Vagina (tissue), 2 donors: ENCODE data around the gene CNNM2. TPM values are rescaled to one million over a fixed set of nuclear protein-coding genes. Genes with fewer than 3 reads are reported as not detected.

ENCODE experiments used
- DNase-seq, 2 donors: peaks; one replicate each; pipeline ENCODE4 v3.0.0-alpha.2; 2017; ENCODE audit errors: extremely low spot score in 2 of 2
- H3K27ac ChIP-seq: fragments of 200-600 bp; sonication (generic); one replicate; pipeline ENCODE4 v1.5.1; 2019
- H3K27me3 ChIP-seq: fragments of 200-600 bp; sonication (generic); one replicate; pipeline ENCODE4 v1.5.1; 2019
- H3K36me3 ChIP-seq, 2 donors: fragments of 200-600 bp; sonication (generic); one replicate each; pipeline ENCODE4 v1.5.1; 2017 to 2019
- H3K4me1 ChIP-seq: fragments of 200-600 bp; sonication (generic); one replicate; pipeline ENCODE4 v1.5.1; 2019
- H3K4me3 ChIP-seq, 2 donors: fragments of 200-600 bp; sonication (generic); 1 replicate in 1 of 2; 2 replicates in 1 of 2; pipeline ENCODE4 v1.5.1; 2016 to 2019
- H3K9me3 ChIP-seq: fragments of 200-600 bp; sonication (generic); one replicate; pipeline ENCODE4 v1.5.1; 2019
- POLR2A ChIP-seq, 2 donors: fragments of 450-650 bp; IDR thresholded peaks; one replicate each; pipeline ENCODE4 v1.6.1; 2017; ENCODE audit warnings: antibody characterized with exemption in 2 of 2, mild to moderate bottlenecking in 2 of 2, moderate library complexity in 2 of 2
- POLR2AphosphoS5 ChIP-seq, 2 donors: sonication (generic); formaldehyde crosslinking; IDR thresholded peaks; one replicate each; pipeline ENCODE4 v1.9.0; 2017; ENCODE audit warnings: antibody characterized with exemption in 2 of 2, mild to moderate bottlenecking in 2 of 2, low read depth in 1 of 2; ENCODE audit not compliant: insufficient read depth in 1 of 2
- intact Hi-C: fragments of 100-400 bp; cut with DNase I; formaldehyde crosslinking; loops from one replicate; pipeline ENCODE4 v1.15.1; 2023
- total RNA-seq: library from RNA; depleted of rRNA; stranded (reverse); fragments of >200 nt; gene quantifications from one replicate; pipeline ENCODE4 v1.2.3, GENCODE V29; 2016
- TF ChIP-seq, protein P1 (sequence below), 3 experiments: fragments of 450-650 bp in 2 of 3; fragments of 200-600 bp in 1 of 3; sonication (generic) in 1 of 3; IDR thresholded peaks; one replicate each; pipeline ENCODE4 v1.5.1; 2017 to 2019; ENCODE audit warnings: antibody characterized with exemption in 3 of 3, mild to moderate bottlenecking in 2 of 3, moderate library complexity in 2 of 3

The CNNM2 gene
- total RNA-seq, 1 donor from 2014 or later = 9.6 TPM

DNA sequence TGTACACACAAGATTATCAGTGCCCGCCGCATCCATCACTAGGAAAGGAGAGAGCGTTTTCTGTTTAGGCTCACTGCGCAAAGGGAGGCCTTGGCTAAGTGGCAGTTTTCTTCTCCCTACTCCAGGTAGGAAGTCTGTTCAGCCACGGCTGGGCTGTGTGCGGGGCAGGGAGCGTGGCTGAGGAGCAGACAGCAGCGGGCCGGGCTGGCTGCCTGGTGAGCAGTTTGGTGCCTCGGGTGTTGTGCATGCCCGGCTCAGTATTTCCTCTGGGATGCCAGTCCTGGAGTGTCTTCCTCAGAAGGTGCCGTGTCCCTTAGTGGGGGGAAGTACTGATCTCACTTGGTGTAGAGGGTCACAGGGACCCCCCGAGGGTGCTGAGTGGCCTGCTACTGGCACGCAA lies 160.6 kb downstream of the CNNM2 start:
- H3K27ac ChIP-seq = no peak overlapping the region
- H3K4me3 ChIP-seq = no peak overlapping the region
- TF ChIP-seq POLR2AphosphoS5 (IDR thresholded peaks at IDR 0.05; ENCODE audit: insufficient read depth in 1 of 2, low read depth in 1 of 2) (no peak), POLR2A (IDR thresholded peaks at IDR 0.05) (no peak)
- TF ChIP-seq, protein P1, sequence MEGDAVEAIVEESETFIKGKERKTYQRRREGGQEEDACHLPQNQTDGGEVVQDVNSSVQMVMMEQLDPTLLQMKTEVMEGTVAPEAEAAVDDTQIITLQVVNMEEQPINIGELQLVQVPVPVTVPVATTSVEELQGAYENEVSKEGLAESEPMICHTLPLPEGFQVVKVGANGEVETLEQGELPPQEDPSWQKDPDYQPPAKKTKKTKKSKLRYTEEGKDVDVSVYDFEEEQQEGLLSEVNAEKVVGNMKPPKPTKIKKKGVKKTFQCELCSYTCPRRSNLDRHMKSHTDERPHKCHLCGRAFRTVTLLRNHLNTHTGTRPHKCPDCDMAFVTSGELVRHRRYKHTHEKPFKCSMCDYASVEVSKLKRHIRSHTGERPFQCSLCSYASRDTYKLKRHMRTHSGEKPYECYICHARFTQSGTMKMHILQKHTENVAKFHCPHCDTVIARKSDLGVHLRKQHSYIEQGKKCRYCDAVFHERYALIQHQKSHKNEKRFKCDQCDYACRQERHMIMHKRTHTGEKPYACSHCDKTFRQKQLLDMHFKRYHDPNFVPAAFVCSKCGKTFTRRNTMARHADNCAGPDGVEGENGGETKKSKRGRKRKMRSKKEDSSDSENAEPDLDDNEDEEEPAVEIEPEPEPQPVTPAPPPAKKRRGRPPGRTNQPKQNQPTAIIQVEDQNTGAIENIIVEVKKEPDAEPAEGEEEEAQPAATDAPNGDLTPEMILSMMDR (IDR thresholded peaks at IDR 0.05) = no peak
- no peaks in the 10 kb centered on the region for H3K27me3 ChIP-seq
- intact Hi-C loops = no loop called here
- no peaks in the 10 kb centered on the region for H3K4me1 ChIP-seq
- no peak for DNase-seq
- peaks cover 0 to 21% of the 10 kb centered on the region in 2 donors for H3K36me3 ChIP-seq
- no peaks in the 10 kb centered on the region for H3K9me3 ChIP-seq

DNA sequence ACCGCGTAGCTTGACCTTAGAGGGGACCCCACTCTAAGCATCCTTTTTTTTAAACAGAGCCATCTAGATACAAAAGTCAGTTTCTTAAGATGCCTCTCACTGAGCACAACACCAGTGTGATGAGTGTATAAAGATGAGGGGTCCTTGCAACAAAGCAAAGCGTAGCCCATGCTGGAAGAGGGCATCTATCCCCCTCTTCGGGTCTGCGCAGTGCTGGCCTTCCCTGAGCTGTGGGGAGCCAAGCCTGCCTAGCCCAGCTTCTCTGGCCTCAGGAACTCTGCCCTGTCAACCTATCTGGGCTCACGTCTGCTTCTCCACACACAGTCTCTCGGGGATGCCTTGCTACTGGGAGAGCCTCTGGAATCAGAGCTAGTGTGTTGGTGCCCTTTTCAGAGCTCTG lies 161.0 kb downstream of the CNNM2 start:
- Histone ChIP-seq H3K9me3 (no peaks in the 10 kb centered on the region), H3K36me3 (peaks cover 0 to 21% of the 10 kb centered on the region in 2 donors), H3K4me1 (no peaks in the 10 kb centered on the region), H3K4me3 (no peak overlapping the region), H3K27me3 (no peaks in the 10 kb centered on the region), H3K27ac (no peak overlapping the region)
- no peak for TF ChIP-seq POLR2A (IDR thresholded peaks at IDR 0.05)
- DNase-seq = no peak
- intact Hi-C loops = no loop called here

DNA sequence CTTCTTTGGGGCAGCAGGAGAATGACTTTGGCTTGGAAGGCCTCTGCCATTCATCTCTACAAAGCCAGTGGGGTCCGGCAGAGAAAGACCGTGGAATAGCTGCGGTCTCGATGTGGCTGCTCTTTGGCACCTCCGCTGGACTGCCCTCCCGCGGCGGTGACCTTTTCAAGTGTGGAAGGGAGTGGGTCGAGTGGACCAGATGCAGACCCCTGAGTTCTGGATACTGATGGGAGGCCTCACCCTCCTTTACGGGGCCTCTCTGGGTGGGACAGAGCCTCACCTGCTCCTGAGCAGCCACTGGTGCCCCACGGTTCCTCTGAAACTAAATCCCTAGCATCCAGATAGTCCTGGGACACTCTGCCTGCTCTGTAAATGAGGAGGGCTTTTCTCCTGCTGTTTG lies 161.9 kb downstream of the CNNM2 start:
- no peak for DNase-seq
- H3K27ac ChIP-seq = no peak overlapping the region
- TF ChIP-seq, protein P1 (IDR thresholded peaks at IDR 0.05) = no peak
- TF ChIP-seq POLR2AphosphoS5 (IDR thresholded peaks at IDR 0.05; ENCODE audit: insufficient read depth in 1 of 2, low read depth in 1 of 2) (no peak), POLR2A (IDR thresholded peaks at IDR 0.05) (no peak)
- H3K4me3 ChIP-seq = no peak overlapping the region
- intact Hi-C loops = no loop called here
- peaks cover 0 to 21% of the 10 kb centered on the region in 2 donors for H3K36me3 ChIP-seq
- H3K9me3 ChIP-seq = no peaks in the 10 kb centered on the region
- H3K27me3 ChIP-seq = no peaks in the 10 kb centered on the region
- no peaks in the 10 kb centered on the region for H3K4me1 ChIP-seq

DNA sequence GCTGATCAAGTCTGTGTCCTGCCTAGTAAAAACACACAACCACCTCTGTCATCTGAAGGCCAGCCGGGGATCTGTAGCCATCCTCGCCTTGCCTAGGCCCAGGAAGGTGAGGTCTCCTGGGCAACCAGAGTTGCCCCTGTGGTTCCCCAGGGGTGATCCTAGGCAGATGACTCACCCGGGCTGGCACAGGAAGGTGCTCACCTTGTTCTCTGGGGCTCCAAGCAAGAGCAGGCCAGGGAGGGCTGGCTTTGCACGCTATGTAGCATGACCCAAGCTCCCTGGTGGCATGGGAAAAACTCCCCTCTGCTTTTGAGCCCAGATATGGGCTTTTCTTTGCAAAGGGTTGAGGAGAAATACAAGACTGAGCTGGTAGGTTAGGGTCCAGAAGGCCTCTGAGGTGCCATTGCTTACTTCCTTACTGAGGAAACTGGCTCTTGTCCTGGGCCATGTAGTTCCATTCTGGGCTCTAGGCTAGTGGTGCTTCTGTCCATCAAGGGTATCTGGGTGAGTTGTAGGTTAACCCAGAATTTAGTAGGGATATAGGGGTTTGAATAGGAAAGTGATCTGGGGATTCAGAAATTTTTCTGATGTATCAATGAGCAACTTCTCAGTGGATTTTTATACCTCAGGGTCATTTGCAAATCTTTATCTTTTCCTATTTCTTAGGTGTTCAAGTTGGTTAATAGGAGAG lies 162.9 kb downstream of the CNNM2 start:
- Histone ChIP-seq H3K4me3 (no peak overlapping the region), H3K27me3 (no peaks in the 10 kb centered on the region), H3K9me3 (no peaks in the 10 kb centered on the region), H3K36me3 (peaks cover 0 to 25% of the 10 kb centered on the region in 2 donors), H3K4me1 (no peaks in the 10 kb centered on the region), H3K27ac (no peak overlapping the region)
- intact Hi-C loops = no loop called here
- DNase-seq = no peak
- TF ChIP-seq POLR2AphosphoS5 (IDR thresholded peaks at IDR 0.05; ENCODE audit: insufficient read depth in 1 of 2, low read depth in 1 of 2) (no peak), POLR2A (IDR thresholded peaks at IDR 0.05) (no peak)
- TF ChIP-seq, protein P1 (IDR thresholded peaks at IDR 0.05) = no peak

DNA sequence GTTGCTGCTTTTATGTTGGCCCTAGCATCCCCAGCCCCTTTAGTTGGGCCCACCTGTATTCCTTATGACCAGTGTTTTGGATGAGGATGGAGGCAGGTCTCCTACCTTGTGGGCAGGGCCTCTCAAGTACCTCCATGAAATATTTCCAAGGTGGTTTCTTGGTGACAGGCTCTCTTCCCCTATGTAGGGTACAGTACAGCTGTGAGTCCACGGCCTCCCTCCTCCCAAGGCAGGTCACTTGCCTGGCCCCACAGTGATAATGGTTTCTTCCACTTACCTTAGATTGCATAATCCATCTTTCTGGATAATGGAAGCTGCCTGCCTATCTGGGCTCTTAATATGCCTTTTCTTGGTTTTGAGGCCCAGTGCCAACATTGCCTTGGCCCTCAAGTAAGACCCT lies 164.6 kb downstream of the CNNM2 start:
- peaks cover 0 to 18% of the 10 kb centered on the region in 2 donors for H3K36me3 ChIP-seq
- no peak overlapping the region for H3K27ac ChIP-seq
- no peaks in the 10 kb centered on the region for H3K9me3 ChIP-seq
- H3K27me3 ChIP-seq = no peaks in the 10 kb centered on the region
- H3K4me3 ChIP-seq = no peak overlapping the region
- TF ChIP-seq, protein P1 (IDR thresholded peaks at IDR 0.05) = no peak
- TF ChIP-seq POLR2AphosphoS5 (IDR thresholded peaks at IDR 0.05; ENCODE audit: insufficient read depth in 1 of 2, low read depth in 1 of 2) = no peak
- TF ChIP-seq POLR2A (IDR thresholded peaks at IDR 0.05) = no peak
- no peaks in the 10 kb centered on the region for H3K4me1 ChIP-seq
- intact Hi-C loops = no loop called here
- no peak for DNase-seq
